Measurements from ENCODE around the gene PTPRN2. TPM values are rescaled to one million over a fixed set of nuclear protein-coding genes. Genes with fewer than 3 reads are reported as not detected.

PTPRN2 gene
- total RNA-seq, 4 donors from 2014 or later: 6.6 to 10.7 (median 8.2) TPM

- peaks cover 0 to 15% (median 2%) of the 10 kb centered on the region in 4 donors for H3K9me3 ChIP-seq
- 81 to 90% methylated on average over 14 of the region's 14 CpGs for WGBS, 2 donors
- no peak for TF ChIP-seq CTCF (IDR thresholded peaks at IDR 0.05)
- no peak for TF ChIP-seq EP300 (IDR thresholded peaks at IDR 0.05)
- TF ChIP-seq POLR2A (IDR thresholded peaks at IDR 0.05): no peak
- H3K4me1 ChIP-seq: no peaks in the 10 kb centered on the region
- no peaks in the 10 kb centered on the region for H3K27me3 ChIP-seq
- H3K36me3 ChIP-seq: no peaks in the 10 kb centered on the region
- no peak overlapping the region for H3K27ac ChIP-seq
- DNase-seq (ENCODE audit: low spot score in 2 of 2): no peak
- H3K4me3 ChIP-seq: no peak overlapping the region
Measured at GRCh38 chr7:158247758-158248487, 339.7 kb downstream of the PTPRN2 start.

DNA sequence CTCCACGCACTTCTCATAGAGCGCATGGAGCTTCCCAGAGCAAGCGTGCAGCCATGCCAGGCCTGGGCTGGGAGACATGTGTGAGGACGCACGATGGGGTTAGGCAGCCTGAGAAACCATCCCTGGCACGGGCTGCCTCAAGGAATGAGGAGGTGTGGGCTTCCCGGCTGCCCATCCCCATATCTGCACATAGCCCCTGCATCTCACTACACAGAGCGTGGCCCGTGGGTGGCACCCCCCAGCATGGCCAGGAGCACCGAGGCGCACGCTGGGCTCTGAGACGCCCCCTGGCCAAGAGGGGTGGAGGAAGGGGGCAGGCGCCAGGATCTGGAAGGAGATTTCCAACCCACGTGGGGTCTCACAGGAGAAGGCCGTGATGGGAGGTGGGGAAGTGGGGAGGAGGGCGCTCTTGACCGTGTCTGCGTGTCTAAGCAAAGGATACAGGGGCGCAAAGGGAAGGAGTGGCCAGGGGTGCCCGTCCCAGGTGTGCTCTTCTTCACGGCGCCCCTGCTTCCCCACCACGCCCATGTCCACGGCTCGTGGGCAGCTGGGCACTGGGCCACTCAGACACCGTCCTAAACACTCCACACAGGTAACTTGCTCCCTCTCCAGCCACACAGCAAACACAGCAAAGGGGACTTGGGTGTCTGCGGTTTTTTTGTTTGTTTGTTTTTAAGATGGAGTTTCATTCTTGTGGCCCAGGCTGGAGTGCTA is 340.5 kb downstream of the PTPRN2 start:
- Histone ChIP-seq H3K27ac (no peak overlapping the region), H3K27me3 (no peaks in the 10 kb centered on the region), H3K36me3 (no peaks in the 10 kb centered on the region), H3K4me3 (no peak overlapping the region), H3K9me3 (peaks cover 0 to 11% (median 2%) of the 10 kb centered on the region in 4 donors), H3K4me1 (no peaks in the 10 kb centered on the region)
- no peak for DNase-seq (ENCODE audit: low spot score in 2 of 2)
- 84 to 91% methylated on average over 27 to 28 of the region's 28 CpGs for WGBS, 2 donors
- TF ChIP-seq CTCF (IDR thresholded peaks at IDR 0.05) (no peak), POLR2A (IDR thresholded peaks at IDR 0.05) (no peak), EP300 (IDR thresholded peaks at IDR 0.05) (no peak)

DNA sequence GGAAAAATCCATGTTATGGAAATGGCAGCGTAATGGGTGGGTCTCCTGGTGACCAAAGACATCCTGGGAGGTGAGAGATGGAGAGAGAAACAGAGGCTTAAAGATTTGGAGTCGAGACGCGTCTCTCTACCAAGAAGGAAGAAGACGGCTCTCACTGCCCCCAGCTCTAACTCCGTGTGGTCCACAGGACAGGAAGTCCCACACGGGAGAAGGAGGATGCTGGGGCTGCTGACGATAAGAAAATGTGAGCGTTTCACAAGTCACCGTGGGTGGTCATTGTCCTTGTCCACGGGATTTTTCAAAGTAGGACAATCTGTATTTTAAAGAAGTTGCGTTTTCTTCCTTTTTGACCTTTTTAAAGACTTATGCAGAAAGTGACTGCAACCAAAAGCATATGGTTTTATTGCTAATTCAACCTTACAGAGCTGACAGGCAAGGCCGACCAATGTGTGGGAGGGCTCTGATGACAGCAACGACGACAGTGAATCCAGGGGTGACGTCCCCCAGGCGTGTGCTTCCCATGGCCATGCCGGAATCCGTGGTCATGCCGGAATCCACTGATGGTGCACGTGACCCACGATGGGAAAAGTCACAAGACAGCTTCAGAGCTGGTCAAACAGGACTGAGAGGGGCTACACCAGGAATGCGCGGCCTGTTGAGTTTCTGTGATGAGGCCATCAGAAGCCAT is 341.2 kb downstream of the PTPRN2 start:
- Histone ChIP-seq H3K4me1 (no peaks in the 10 kb centered on the region), H3K27me3 (no peaks in the 10 kb centered on the region), H3K9me3 (peaks cover 0 to 11% (median 2%) of the 10 kb centered on the region in 4 donors), H3K27ac (no peak overlapping the region), H3K4me3 (no peak overlapping the region), H3K36me3 (no peaks in the 10 kb centered on the region)
- 82 to 88% methylated on average over 23 to 24 of the region's 24 CpGs for WGBS, 2 donors
- DNase-seq (ENCODE audit: low spot score in 2 of 2): no peak
- TF ChIP-seq CTCF (IDR thresholded peaks at IDR 0.05): no peak
- TF ChIP-seq EP300 (IDR thresholded peaks at IDR 0.05): no peak
- no peak for TF ChIP-seq POLR2A (IDR thresholded peaks at IDR 0.05)

DNA sequence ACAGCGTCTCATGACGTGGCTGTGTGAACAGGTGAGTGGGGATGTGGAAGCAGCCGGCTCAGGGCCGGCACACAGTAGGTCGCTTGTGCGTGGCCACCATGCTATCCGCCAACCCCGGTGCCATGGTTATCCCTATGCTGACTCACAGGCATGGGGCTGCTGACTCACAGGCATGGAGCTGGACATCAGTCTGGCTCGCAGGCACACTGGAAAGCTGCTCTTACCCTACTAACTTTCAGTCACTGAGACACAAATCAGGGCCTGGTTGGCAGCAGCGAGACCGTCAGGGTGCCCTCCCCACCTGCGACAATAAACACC is 341.9 kb downstream of the PTPRN2 start:
- TF ChIP-seq EP300 (IDR thresholded peaks at IDR 0.05): no peak
- TF ChIP-seq POLR2A (IDR thresholded peaks at IDR 0.05): no peak
- no peak for TF ChIP-seq CTCF (IDR thresholded peaks at IDR 0.05)

More for the DNA sequence above, 341.9 kb downstream of the PTPRN2 start:
- Histone ChIP-seq H3K9me3 (peaks cover 0 to 11% (median 1%) of the 10 kb centered on the region in 4 donors), H3K36me3 (no peaks in the 10 kb centered on the region), H3K4me3 (no peak overlapping the region), H3K4me1 (no peaks in the 10 kb centered on the region), H3K27ac (no peak overlapping the region), H3K27me3 (no peaks in the 10 kb centered on the region)
- WGBS, 2 donors: 91 to 92% methylated on average over 12 of the region's 12 CpGs
- DNase-seq (ENCODE audit: low spot score in 2 of 2): no peak
